ENCODE data around the gene CEP112. TPM values are rescaled to one million over a fixed set of nuclear protein-coding genes. Genes with fewer than 3 reads are reported as not detected.

The CEP112 gene
- total and polyA plus RNA-seq, 2 donors (not counting 3 experiments of a cell fraction or from before 2014, with no cell fraction given): 1.5 to 25.3 TPM

GRCh38 chr17:65926599-65926998 lies 265.3 kb downstream of the CEP112 start:
- ChIA-PET CTCF (interaction anchor here (1.0 kb wide), 1 partner anchor 10 kb away, joined by 3 read pairs; no protein-coding TSS in a partner anchor), POLR2A (no interaction called here)
- no peaks in the 10 kb centered on the region for H3K27me3 ChIP-seq (ENCODE audit: control insufficient read depth in 2 of 2, insufficient read depth in 2 of 2, low read length in 2 of 2)
- no peak overlapping the region for H3K27ac ChIP-seq (ENCODE audit: insufficient read depth, low read depth, low read length)
- TF ChIP-seq FOS (IDR thresholded peaks at IDR 0.05; ENCODE audit: borderline replicate concordance, insufficient read depth, low read length): no peak
- TF ChIP-seq JUN (IDR thresholded peaks at IDR 0.05; ENCODE audit: borderline replicate concordance, insufficient read depth, insufficient read length, low read depth): peak; percentile 6
- no peak for FAIRE-seq
- H3K79me2 ChIP-seq (ENCODE audit: control insufficient read depth, insufficient read depth, low read length): no peaks in the 10 kb centered on the region
- H3K9me3 ChIP-seq (replicated peaks; ENCODE audit: control insufficient read depth, insufficient read depth, low read length): no peaks in the 10 kb centered on the region
- H3K4me1 ChIP-seq (ENCODE audit: control insufficient read depth, extremely low read depth, insufficient read depth, low read length): no peaks in the 10 kb centered on the region
- BruUV-seq (replicated peaks): no TSS peak
- intact Hi-C loops (cut with micrococcal nuclease) (no loop called here), dilution Hi-C loops (cut with MboI; ENCODE audit: extremely low pct_ligation_motif_present, low sequenced_read_pairs) (no loop called here)
- no peak overlapping the region for H3K9ac ChIP-seq (replicated peaks; ENCODE audit: extremely low read depth, insufficient read depth, low read length)
- no peaks in the 10 kb centered on the region for H4K20me1 ChIP-seq (replicated peaks; ENCODE audit: control insufficient read depth, extremely low read depth, insufficient read depth, low read length)
- no peak overlapping the region for H3K4me2 ChIP-seq (ENCODE audit: insufficient read depth, low read length)
- no peaks in the 10 kb centered on the region for H3K9me1 ChIP-seq (replicated peaks; ENCODE audit: control insufficient read depth, extremely low read depth, insufficient read depth, low read length)
- H3K36me3 ChIP-seq (ENCODE audit: control insufficient read depth in 2 of 2, extremely low read depth in 1 of 2, insufficient read depth in 2 of 2, low read length in 2 of 2): no peaks in the 10 kb centered on the region
- no peak overlapping the region for H3K4me3 ChIP-seq (replicated peaks in 1 of 3; ENCODE audit: insufficient read depth in 1 of 3, low read depth in 1 of 3, low read length in 3 of 3)
- DNase-seq (ENCODE audit: low read depth, low spot score): no peak
- H2AFZ ChIP-seq (ENCODE audit: low read depth, low read length): no peak overlapping the region

- CTCF ChIA-PET: no interaction called here
- DNase-seq (ENCODE audit: low read depth, low spot score) (no peak), FAIRE-seq (no peak)
- no peaks in the 10 kb centered on the region for H3K4me1 ChIP-seq (ENCODE audit: control insufficient read depth, extremely low read depth, insufficient read depth, low read length)
- TF ChIP-seq MAX (IDR thresholded peaks at IDR 0.05; ENCODE audit: insufficient read depth, insufficient read length) (no peak), GATA2 (IDR thresholded peaks at IDR 0.05; ENCODE audit: insufficient read depth, insufficient read length, low read depth, low read length) (no peak), EZH2 (IDR thresholded peaks at IDR 0.05; ENCODE audit: borderline replicate concordance, low read depth, low read length, severe bottlenecking) (no peak), MYC (IDR thresholded peaks at IDR 0.05; ENCODE audit: low read depth, low read length) (no peak), POLR2A (IDR thresholded peaks at IDR 0.05; ENCODE audit: low read depth, low read length) (no peak), POLR2AphosphoS5 (IDR thresholded peaks at IDR 0.05; ENCODE audit: insufficient read depth, low read depth, low read length) (no peak), CTCF (IDR thresholded peaks at IDR 0.05; ENCODE audit: extremely low read depth in 1 of 2, insufficient read depth in 1 of 2, low read depth in 1 of 2, low read length in 2 of 2) (no peak), JUN (IDR thresholded peaks at IDR 0.05; ENCODE audit: borderline replicate concordance, insufficient read depth, insufficient read length, low read depth) (no peak), FOS (IDR thresholded peaks at IDR 0.05; ENCODE audit: borderline replicate concordance, insufficient read depth, low read length) (no peak)
- H3K27me3 ChIP-seq (ENCODE audit: control insufficient read depth in 2 of 2, insufficient read depth in 2 of 2, low read length in 2 of 2): no peaks in the 10 kb centered on the region
- no peak overlapping the region for H3K4me3 ChIP-seq (replicated peaks in 1 of 3; ENCODE audit: insufficient read depth in 1 of 3, low read depth in 1 of 3, low read length in 3 of 3)
- POLR2A ChIA-PET: no interaction called here
- intact Hi-C loops (cut with micrococcal nuclease): no loop called here
- no peaks in the 10 kb centered on the region for H3K9me1 ChIP-seq (replicated peaks; ENCODE audit: control insufficient read depth, extremely low read depth, insufficient read depth, low read length)
- no TSS peak for BruUV-seq (replicated peaks)
- H3K9me3 ChIP-seq (replicated peaks; ENCODE audit: control insufficient read depth, insufficient read depth, low read length): no peaks in the 10 kb centered on the region
- no peaks in the 10 kb centered on the region for H3K36me3 ChIP-seq (ENCODE audit: control insufficient read depth in 2 of 2, extremely low read depth in 1 of 2, insufficient read depth in 2 of 2, low read length in 2 of 2)
- dilution Hi-C loops (cut with MboI; ENCODE audit: extremely low pct_ligation_motif_present, low sequenced_read_pairs): no loop called here
- no peak overlapping the region for H3K27ac ChIP-seq (ENCODE audit: insufficient read depth, low read depth, low read length)
- no peak overlapping the region for H2AFZ ChIP-seq (ENCODE audit: low read depth, low read length)
- no peaks in the 10 kb centered on the region for H3K79me2 ChIP-seq (ENCODE audit: control insufficient read depth, insufficient read depth, low read length)
- no peak overlapping the region for H3K9ac ChIP-seq (replicated peaks; ENCODE audit: extremely low read depth, insufficient read depth, low read length)
- no peaks in the 10 kb centered on the region for H4K20me1 ChIP-seq (replicated peaks; ENCODE audit: control insufficient read depth, extremely low read depth, insufficient read depth, low read length)
- no peak overlapping the region for H3K4me2 ChIP-seq (ENCODE audit: insufficient read depth, low read length)
These were observed 266.2 kb downstream of the CEP112 start for GRCh38 chr17:65925606-65926307.

All from endothelial cell of umbilical vein (primary cell).